ENCODE results near the gene TOP1. TPM values are rescaled to one million over a fixed set of nuclear protein-coding genes. Genes with fewer than 3 reads are reported as not detected.

Gene TOP1
- total and polyA plus RNA-seq, 2 of the 4 experiments (the other 2 are of a cell fraction) = 14.0 to 21.5 TPM

DNA sequence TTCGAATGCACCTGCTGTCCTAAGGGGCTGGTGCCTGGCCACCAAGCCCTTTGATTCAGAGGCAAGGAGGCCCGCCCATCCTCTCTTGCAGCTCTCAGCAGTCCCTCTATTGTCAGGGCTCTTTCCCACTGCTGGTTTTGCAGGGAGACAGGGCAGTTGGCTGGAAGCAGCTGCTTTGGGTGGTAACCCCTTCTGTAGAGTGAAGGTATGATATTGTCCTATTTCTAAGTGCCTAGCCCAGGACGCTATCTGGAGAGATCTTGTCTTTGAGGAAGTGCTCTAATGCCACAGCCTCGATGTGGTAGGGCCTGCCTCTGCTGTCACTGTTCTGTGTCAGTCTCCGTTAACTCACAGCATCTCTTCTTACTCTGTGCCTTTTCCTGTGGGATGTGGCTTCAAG, 114.3 kb downstream of the TOP1 start:
- BruUV-seq (replicated peaks) = no TSS peak
- no peak overlapping the region for H3K56ac ChIP-seq (ENCODE audit: extremely low read depth, insufficient read depth, low read length)
- POLR2A ChIA-PET (ENCODE audit: unreplicated experiment) = no interaction called here

More for the DNA sequence above, 114.3 kb downstream of the TOP1 start:
- no peaks in the 10 kb centered on the region for H3K9me3 ChIP-seq (ENCODE audit: control insufficient read depth, insufficient read depth, low read length)
- no peak overlapping the region for H2AK9ac ChIP-seq (replicated peaks; ENCODE audit: low read depth, low read length, poor library complexity)
- H4K5ac ChIP-seq (ENCODE audit: low read depth, low read length) = no peak overlapping the region
- no peak overlapping the region for H2BK15ac ChIP-seq (ENCODE audit: low read depth, low read length)
- intact Hi-C loops (cut with micrococcal nuclease) (no loop called here), in situ Hi-C loops (cut with MboI; ENCODE audit: low sequenced_read_pairs) (no loop called here), dilution Hi-C loops (cut with HindIII; ENCODE audit: low sequenced_read_pairs, unreplicated experiment) (no loop called here)
- H3K9me1 ChIP-seq (ENCODE audit: insufficient read depth, low read length) = peaks cover 65% of the 10 kb centered on the region
- H3K4ac ChIP-seq (ENCODE audit: low read depth, low read length) = no peak overlapping the region
- 100% methylated on average over 1 of the region's 5 CpGs; no CpG with 5 or more reads in 1 of the 2 experiments for WGBS, 2 experiments (ENCODE audit: extremely low coverage in 2 of 2, insufficient read length in 1 of 2)
- peak overlapping the region; percentile 54; the same call in 1 of the 2 replicates for H3K23ac ChIP-seq (ENCODE audit: low read depth, low read length)
- no peak overlapping the region for H4K91ac ChIP-seq (ENCODE audit: insufficient read depth, low read depth, low read length)
- TF ChIP-seq CEBPB (IDR thresholded peaks at IDR 0.05; ENCODE audit: low read depth, low read length) (no peak), RAD21 (IDR thresholded peaks at IDR 0.05; ENCODE audit: low read length) (no peak), POLR2A (IDR thresholded peaks at IDR 0.05; ENCODE audit: low read depth, low read length) (no peak), MAFK (IDR thresholded peaks at IDR 0.05; ENCODE audit: low read depth, low read length) (no peak), CHD1 (IDR thresholded peaks at IDR 0.05; ENCODE audit: low read depth, low read length) (no peak), RFX5 (IDR thresholded peaks at IDR 0.05; ENCODE audit: low read depth, low read length) (no peak), SMC3 (IDR thresholded peaks at IDR 0.05; ENCODE audit: low read depth, low read length) (no peak), NFE2L2 (IDR thresholded peaks at IDR 0.05; ENCODE audit: low read depth, low read length) (no peak), RCOR1 (IDR thresholded peaks at IDR 0.05; ENCODE audit: insufficient replicate concordance, low read length) (no peak), MAZ (IDR thresholded peaks at IDR 0.05; ENCODE audit: borderline replicate concordance, low read depth, low read length) (no peak), MXI1 (IDR thresholded peaks at IDR 0.05; ENCODE audit: borderline replicate concordance, low read depth, low read length) (no peak), FOS (IDR thresholded peaks at IDR 0.05; ENCODE audit: low read depth, low read length) (no peak), BHLHE40 (IDR thresholded peaks at IDR 0.05; ENCODE audit: low read depth, low read length) (no peak)
- TF ChIP-seq, protein P1, sequence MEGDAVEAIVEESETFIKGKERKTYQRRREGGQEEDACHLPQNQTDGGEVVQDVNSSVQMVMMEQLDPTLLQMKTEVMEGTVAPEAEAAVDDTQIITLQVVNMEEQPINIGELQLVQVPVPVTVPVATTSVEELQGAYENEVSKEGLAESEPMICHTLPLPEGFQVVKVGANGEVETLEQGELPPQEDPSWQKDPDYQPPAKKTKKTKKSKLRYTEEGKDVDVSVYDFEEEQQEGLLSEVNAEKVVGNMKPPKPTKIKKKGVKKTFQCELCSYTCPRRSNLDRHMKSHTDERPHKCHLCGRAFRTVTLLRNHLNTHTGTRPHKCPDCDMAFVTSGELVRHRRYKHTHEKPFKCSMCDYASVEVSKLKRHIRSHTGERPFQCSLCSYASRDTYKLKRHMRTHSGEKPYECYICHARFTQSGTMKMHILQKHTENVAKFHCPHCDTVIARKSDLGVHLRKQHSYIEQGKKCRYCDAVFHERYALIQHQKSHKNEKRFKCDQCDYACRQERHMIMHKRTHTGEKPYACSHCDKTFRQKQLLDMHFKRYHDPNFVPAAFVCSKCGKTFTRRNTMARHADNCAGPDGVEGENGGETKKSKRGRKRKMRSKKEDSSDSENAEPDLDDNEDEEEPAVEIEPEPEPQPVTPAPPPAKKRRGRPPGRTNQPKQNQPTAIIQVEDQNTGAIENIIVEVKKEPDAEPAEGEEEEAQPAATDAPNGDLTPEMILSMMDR (conservative IDR thresholded peaks at IDR 0.05; ENCODE audit: low read depth, low read length) = no peak
- TF ChIP-seq, protein P2, sequence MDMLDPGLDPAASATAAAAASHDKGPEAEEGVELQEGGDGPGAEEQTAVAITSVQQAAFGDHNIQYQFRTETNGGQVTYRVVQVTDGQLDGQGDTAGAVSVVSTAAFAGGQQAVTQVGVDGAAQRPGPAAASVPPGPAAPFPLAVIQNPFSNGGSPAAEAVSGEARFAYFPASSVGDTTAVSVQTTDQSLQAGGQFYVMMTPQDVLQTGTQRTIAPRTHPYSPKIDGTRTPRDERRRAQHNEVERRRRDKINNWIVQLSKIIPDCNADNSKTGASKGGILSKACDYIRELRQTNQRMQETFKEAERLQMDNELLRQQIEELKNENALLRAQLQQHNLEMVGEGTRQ (IDR thresholded peaks at IDR 0.05; ENCODE audit: low read depth, low read length) = no peak
- TF ChIP-seq, protein P3, sequence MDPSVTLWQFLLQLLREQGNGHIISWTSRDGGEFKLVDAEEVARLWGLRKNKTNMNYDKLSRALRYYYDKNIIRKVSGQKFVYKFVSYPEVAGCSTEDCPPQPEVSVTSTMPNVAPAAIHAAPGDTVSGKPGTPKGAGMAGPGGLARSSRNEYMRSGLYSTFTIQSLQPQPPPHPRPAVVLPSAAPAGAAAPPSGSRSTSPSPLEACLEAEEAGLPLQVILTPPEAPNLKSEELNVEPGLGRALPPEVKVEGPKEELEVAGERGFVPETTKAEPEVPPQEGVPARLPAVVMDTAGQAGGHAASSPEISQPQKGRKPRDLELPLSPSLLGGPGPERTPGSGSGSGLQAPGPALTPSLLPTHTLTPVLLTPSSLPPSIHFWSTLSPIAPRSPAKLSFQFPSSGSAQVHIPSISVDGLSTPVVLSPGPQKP (IDR thresholded peaks at IDR 0.05; ENCODE audit: borderline replicate concordance, low read depth, low read length) = no peak
- H3K18ac ChIP-seq (ENCODE audit: low read depth, low read length) = no peak overlapping the region
- no peak overlapping the region for H3K4me3 ChIP-seq (ENCODE audit: insufficient read depth, low read depth, low read length)
- H2AK5ac ChIP-seq (ENCODE audit: low read depth, low read length) = peak overlapping the region; percentile 27; the same call in 1 of the 2 replicates
- H2BK120ac ChIP-seq (ENCODE audit: low read depth, low read length) = no peak overlapping the region
- H4K20me1 ChIP-seq (ENCODE audit: insufficient read depth, low read length) = peaks cover 96% of the 10 kb centered on the region
- no peak overlapping the region for H3K4me2 ChIP-seq (ENCODE audit: low read depth, low read length)
- no peaks in the 10 kb centered on the region for H3K27me3 ChIP-seq (ENCODE audit: control insufficient read depth, insufficient read depth, low read length)
- H2BK5ac ChIP-seq (ENCODE audit: low read depth, low read length, poor library complexity, severe bottlenecking) = no peak overlapping the region
- CTCF ChIA-PET = no interaction called here
- ATAC-seq (ENCODE audit: low read depth) (no peak), DNase-seq (no peak)
- H2BK20ac ChIP-seq (ENCODE audit: low read depth, low read length) = no peak overlapping the region
- peaks cover 21 to 96% of the 10 kb centered on the region in 2 experiments for H3K79me1 ChIP-seq (ENCODE audit: low read depth in 1 of 2, low read length in 2 of 2)
- H3K36me3 ChIP-seq (ENCODE audit: control insufficient read depth, insufficient read depth, low read length) = peaks cover 6% of the 10 kb centered on the region; the same call in 1 of the 2 replicates
- peaks cover 18% of the 10 kb centered on the region for H3K4me1 ChIP-seq (ENCODE audit: control insufficient read depth, insufficient read depth, low read length)
- H4K8ac ChIP-seq (ENCODE audit: low read depth in 2 of 2, low read length in 2 of 2) = no peak overlapping the region
- H3K27ac ChIP-seq (ENCODE audit: insufficient read depth, low read length) = no peak overlapping the region
- H3K14ac ChIP-seq (replicated peaks; ENCODE audit: low read depth, low read length) = no peak overlapping the region
- H2AFZ ChIP-seq (replicated peaks; ENCODE audit: low read length, poor library complexity) = no peak overlapping the region
- no peak overlapping the region for H3K9ac ChIP-seq (ENCODE audit: low read depth, low read length)
